Smooth muscle cell (in vitro differentiated cells): Measurements from ENCODE around the gene DLG3. TPM values are rescaled to one million over a fixed set of nuclear protein-coding genes. Genes with fewer than 3 reads are reported as not detected.

Source experiments
- DNase-seq: peaks from one replicate; lab custom pipeline; 2025; ENCODE audit not compliant: unreplicated experiment; lab: John Stamatoyannopoulos, UW
- H2AFZ ChIP-seq: fragments of 200-600 bp; sonication (generic); 2 replicates; pipeline ENCODE4 v1.6.0; 2016; ENCODE audit warnings: antibody characterized with exemption, low read depth, mild to moderate bottlenecking
- H3F3A ChIP-seq: fragments of 200-600 bp; sonication (generic); 2 replicates; pipeline ENCODE4 v1.6.0; 2017; ENCODE audit warnings: antibody characterized with exemption, low read depth
- H3K27ac ChIP-seq: fragments of 200-600 bp; sonication (generic); 2 replicates; pipeline ENCODE4 v1.5.1; 2016; ENCODE audit warnings: low read depth, mild to moderate bottlenecking
- H3K27me3 ChIP-seq: fragments of 200-600 bp; sonication (generic); 2 replicates; pipeline ENCODE4 v1.6.1; 2016; ENCODE audit warnings: low read depth, mild to moderate bottlenecking
- H3K36me3 ChIP-seq: fragments of 200-600 bp; sonication (generic); 2 replicates; pipeline ENCODE4 v1.5.1; 2016; ENCODE audit warnings: low read depth
- H3K4me1 ChIP-seq: fragments of 200-600 bp; sonication (generic); 2 replicates; pipeline ENCODE4 v1.5.1; 2016; ENCODE audit warnings: low read depth
- H3K4me2 ChIP-seq: fragments of 200-600 bp; sonication (generic); 2 replicates; pipeline ENCODE4 v1.6.0; 2016; ENCODE audit warnings: mild to moderate bottlenecking
- H3K4me3 ChIP-seq: fragments of 200-600 bp; sonication (generic); 2 replicates; pipeline ENCODE4 v1.5.1; 2016; ENCODE audit warnings: mild to moderate bottlenecking
- H3K79me2 ChIP-seq: fragments of 200-600 bp; sonication (generic); 2 replicates; pipeline ENCODE4 v1.6.0; 2016; ENCODE audit warnings: low read depth, mild to moderate bottlenecking
- H3K9ac ChIP-seq: fragments of 200-600 bp; sonication (generic); 2 replicates; pipeline ENCODE4 v1.6.0; 2016; ENCODE audit warnings: low read depth
- H3K9me3 ChIP-seq: fragments of 200-600 bp; sonication (generic); replicated peaks from 2 replicates; pipeline ENCODE4 v1.5.1; 2016; ENCODE audit warnings: low read depth
- H4K20me1 ChIP-seq: fragments of 200-600 bp; sonication (generic); 2 replicates; pipeline ENCODE4 v1.6.0; 2016; ENCODE audit warnings: low read depth
- CTCF ChIP-seq: fragments of 200-600 bp; sonication (generic); IDR thresholded peaks from 2 replicates; pipeline ENCODE4 v1.5.1; 2017; ENCODE audit warnings: borderline replicate concordance, mild to moderate bottlenecking, antibody characterized with exemption; ENCODE audit not compliant: insufficient read depth, poor library complexity, severe bottlenecking
- WGBS: methylation state at CpG from one replicate; pipeline ENCODE4 v1.1.7; 2016; ENCODE audit warnings: low lambda C conversion rate; 5-methylcytosine and 5-hydroxymethylcytosine counted together
- polyA plus RNA-seq: library from polyadenylated mRNA; unstranded; fragments of >200 nt; fragmentation: Nextera tagmentation; extraction: Ambion mirVana; gene quantifications from 2 replicates; pipeline ENCODE4 v1.2.1, GENCODE V29; 2016
- total RNA-seq: library from RNA; depleted of rRNA; stranded (reverse); fragments of >200 nt; gene quantifications from 2 replicates; pipeline ENCODE4 v1.2.3, GENCODE V29; 2014

DLG3 gene
- total and polyA plus RNA-seq, 2 experiments from 2014 or later: 14.5 to 39.6 TPM

GRCh38 chrX:70432936-70433847 lies 11.4 kb upstream of the DLG3 start:
- peak overlapping the region; percentile 97 for H2AFZ ChIP-seq
- H3K9ac ChIP-seq: no peak overlapping the region
- DNase-seq: no peak
- no peaks in the 10 kb centered on the region for H3K79me2 ChIP-seq
- no peaks in the 10 kb centered on the region for H4K20me1 ChIP-seq
- no peaks in the 10 kb centered on the region for H3K27me3 ChIP-seq
- H3K4me3 ChIP-seq: peak overlapping the region; percentile 65
- no peaks in the 10 kb centered on the region for H3K4me1 ChIP-seq
- H3K9me3 ChIP-seq: no peaks in the 10 kb centered on the region
- H3F3A ChIP-seq: no peaks in the 10 kb centered on the region
- H3K4me2 ChIP-seq: peak overlapping the region; percentile 93
- TF ChIP-seq CTCF: no peak
- H3K27ac ChIP-seq: no peak overlapping the region
- WGBS: 73% methylated on average over 15 of the region's 15 CpGs
- no peaks in the 10 kb centered on the region for H3K36me3 ChIP-seq

- WGBS: 42% methylated on average over 32 of the region's 37 CpGs
- H2AFZ ChIP-seq: peak overlapping the region; percentile 97
- H3K9me3 ChIP-seq: no peaks in the 10 kb centered on the region
- no peaks in the 10 kb centered on the region for H3K36me3 ChIP-seq
- H3K4me3 ChIP-seq: peak overlapping the region; percentile 65
- H4K20me1 ChIP-seq: no peaks in the 10 kb centered on the region
- H3K27me3 ChIP-seq: no peaks in the 10 kb centered on the region
- H3K79me2 ChIP-seq: no peaks in the 10 kb centered on the region
- peak; percentile 54 for TF ChIP-seq CTCF
- H3K27ac ChIP-seq: peak overlapping the region; percentile 44
- H3K9ac ChIP-seq: peak overlapping the region; percentile 48
- no peaks in the 10 kb centered on the region for H3F3A ChIP-seq
- H3K4me1 ChIP-seq: no peaks in the 10 kb centered on the region
- peak; percentile 14 for DNase-seq
- peak overlapping the region; percentile 93 for H3K4me2 ChIP-seq
Observed at GRCh38 chrX:70433848-70434351, 10.7 kb upstream of the DLG3 start.

- 56% methylated on average over 39 of the region's 45 CpGs for WGBS
- no peak for TF ChIP-seq CTCF
- peak overlapping the region; percentile 97 for H2AFZ ChIP-seq
- peak overlapping the region; percentile 48 for H3K9ac ChIP-seq
- H3K27me3 ChIP-seq: no peaks in the 10 kb centered on the region
- no peaks in the 10 kb centered on the region for H3K9me3 ChIP-seq
- H3K4me3 ChIP-seq: peak overlapping the region; percentile 65
- H3K4me1 ChIP-seq: no peaks in the 10 kb centered on the region
- peak; percentile 28 for DNase-seq
- no peaks in the 10 kb centered on the region for H4K20me1 ChIP-seq
- H3F3A ChIP-seq: no peaks in the 10 kb centered on the region
- peak overlapping the region; percentile 44 for H3K27ac ChIP-seq
- H3K4me2 ChIP-seq: peak overlapping the region; percentile 93
- H3K36me3 ChIP-seq: no peaks in the 10 kb centered on the region
- no peaks in the 10 kb centered on the region for H3K79me2 ChIP-seq
Observed at GRCh38 chrX:70434352-70434866, 10.2 kb upstream of the DLG3 start.
